ENCODE data around the gene SMYD4. TPM values are rescaled to one million over a fixed set of nuclear protein-coding genes. Genes with fewer than 3 reads are reported as not detected.

The SMYD4 gene
- total RNA-seq, 2 donors from 2014 or later = 31.6 to 36.8 TPM

DNA sequence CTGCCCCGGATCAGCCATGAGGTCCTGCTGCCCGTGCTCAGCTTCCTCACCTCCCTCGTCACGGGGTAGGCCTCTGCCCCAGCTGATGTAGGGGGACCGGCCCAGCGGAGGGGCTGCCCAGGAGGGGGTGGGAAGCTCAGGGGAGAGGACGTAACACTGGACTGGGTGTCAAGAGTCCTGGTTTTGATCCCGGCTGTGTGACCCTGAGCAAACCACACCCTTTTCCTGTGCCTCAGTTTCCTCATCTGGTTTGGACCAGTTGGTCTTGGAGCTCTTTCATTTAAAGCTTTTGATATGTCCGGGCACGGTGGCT, 98.6 kb downstream of the SMYD4 start:
- WGBS, 2 experiments (ENCODE audit: insufficient coverage in 1 of 2, insufficient read length in 1 of 2) = 95 to 100% methylated on average over 3 to 10 of the region's 10 CpGs
- no peaks in the 10 kb centered on the region for H3K9me3 ChIP-seq (ENCODE audit: control insufficient read depth, low read length)
- TF ChIP-seq, protein P1, sequence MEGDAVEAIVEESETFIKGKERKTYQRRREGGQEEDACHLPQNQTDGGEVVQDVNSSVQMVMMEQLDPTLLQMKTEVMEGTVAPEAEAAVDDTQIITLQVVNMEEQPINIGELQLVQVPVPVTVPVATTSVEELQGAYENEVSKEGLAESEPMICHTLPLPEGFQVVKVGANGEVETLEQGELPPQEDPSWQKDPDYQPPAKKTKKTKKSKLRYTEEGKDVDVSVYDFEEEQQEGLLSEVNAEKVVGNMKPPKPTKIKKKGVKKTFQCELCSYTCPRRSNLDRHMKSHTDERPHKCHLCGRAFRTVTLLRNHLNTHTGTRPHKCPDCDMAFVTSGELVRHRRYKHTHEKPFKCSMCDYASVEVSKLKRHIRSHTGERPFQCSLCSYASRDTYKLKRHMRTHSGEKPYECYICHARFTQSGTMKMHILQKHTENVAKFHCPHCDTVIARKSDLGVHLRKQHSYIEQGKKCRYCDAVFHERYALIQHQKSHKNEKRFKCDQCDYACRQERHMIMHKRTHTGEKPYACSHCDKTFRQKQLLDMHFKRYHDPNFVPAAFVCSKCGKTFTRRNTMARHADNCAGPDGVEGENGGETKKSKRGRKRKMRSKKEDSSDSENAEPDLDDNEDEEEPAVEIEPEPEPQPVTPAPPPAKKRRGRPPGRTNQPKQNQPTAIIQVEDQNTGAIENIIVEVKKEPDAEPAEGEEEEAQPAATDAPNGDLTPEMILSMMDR (conservative IDR thresholded peaks at IDR 0.05) = no peak
- no peak overlapping the region for H3K4me3 ChIP-seq (ENCODE audit: low read length)
- no peaks in the 10 kb centered on the region for H3K36me3 ChIP-seq (ENCODE audit: control insufficient read depth, insufficient read depth, low read length)
- no peaks in the 10 kb centered on the region for H3K4me1 ChIP-seq (ENCODE audit: control insufficient read depth, insufficient read depth, low read length)
- H3K27me3 ChIP-seq (ENCODE audit: control insufficient read depth, insufficient read depth, low read length, poor library complexity, severe bottlenecking) = no peaks in the 10 kb centered on the region
- H3K27me3 Mint-ChIP-seq (ENCODE audit: insufficient read depth) = no peaks in the 10 kb centered on the region
- no peaks in the 10 kb centered on the region for H3K9me3 Mint-ChIP-seq
- no peak overlapping the region for H3K9ac ChIP-seq (ENCODE audit: extremely low read depth, low read length, poor library complexity, severe bottlenecking)
- H3K36me3 Mint-ChIP-seq (ENCODE audit: low read depth) = peaks cover 19% of the 10 kb centered on the region
- DNase-seq = no peak
- H3K4me1 Mint-ChIP-seq = peaks cover 2% of the 10 kb centered on the region
- H3K27ac ChIP-seq (ENCODE audit: low read depth, low read length) = no peak overlapping the region
- H3K4me3 Mint-ChIP-seq = no peak overlapping the region
- no peak overlapping the region for H3K27ac Mint-ChIP-seq

DNA sequence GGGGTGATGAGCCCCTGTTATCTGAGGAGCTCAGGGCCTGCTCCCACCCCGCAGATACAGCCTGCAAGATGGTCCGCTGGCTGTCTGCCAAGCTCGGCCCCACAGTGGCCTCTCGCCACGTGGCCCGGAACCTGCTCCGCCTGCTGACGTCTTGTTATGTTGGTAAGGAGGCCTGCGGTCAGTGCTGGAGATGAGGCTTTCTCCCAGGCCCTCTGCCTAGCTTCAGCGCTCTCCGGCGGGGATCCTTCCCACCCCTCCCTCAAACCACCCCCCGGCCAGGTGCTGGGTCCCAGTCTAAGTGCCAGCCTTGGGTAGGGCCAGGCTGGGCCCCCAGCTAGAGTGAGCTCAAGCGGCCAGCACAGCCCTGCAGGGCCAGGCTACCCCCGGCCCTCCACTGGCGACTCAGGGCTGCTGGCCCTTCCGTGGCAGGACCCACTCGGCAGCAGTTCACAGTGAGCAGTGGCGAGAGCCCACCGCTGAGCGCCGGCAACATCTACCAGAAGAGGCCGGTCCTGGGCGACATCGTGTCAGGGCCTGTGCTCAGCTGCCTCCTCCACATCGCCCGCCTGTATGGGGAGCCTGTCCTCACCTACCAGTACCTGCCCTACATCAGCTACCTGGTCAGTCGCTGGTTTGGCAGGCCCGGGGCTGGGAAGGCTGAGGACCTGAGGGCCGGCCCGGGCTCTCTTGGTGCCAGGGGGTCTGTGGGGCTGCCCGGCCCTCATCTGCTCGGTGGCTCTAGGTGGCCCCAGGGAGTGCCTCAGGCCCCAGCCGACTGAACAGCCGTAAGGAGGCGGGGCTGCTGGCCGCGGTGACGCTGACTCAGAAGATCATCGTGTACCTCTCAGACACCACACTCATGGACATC, 99.1 kb downstream of the SMYD4 start:
- H3K4me1 Mint-ChIP-seq = no peaks in the 10 kb centered on the region
- WGBS, 2 experiments (ENCODE audit: insufficient coverage in 1 of 2, insufficient read length in 1 of 2) = 92 to 95% methylated on average over 25 to 40 of the region's 40 CpGs

DNA sequence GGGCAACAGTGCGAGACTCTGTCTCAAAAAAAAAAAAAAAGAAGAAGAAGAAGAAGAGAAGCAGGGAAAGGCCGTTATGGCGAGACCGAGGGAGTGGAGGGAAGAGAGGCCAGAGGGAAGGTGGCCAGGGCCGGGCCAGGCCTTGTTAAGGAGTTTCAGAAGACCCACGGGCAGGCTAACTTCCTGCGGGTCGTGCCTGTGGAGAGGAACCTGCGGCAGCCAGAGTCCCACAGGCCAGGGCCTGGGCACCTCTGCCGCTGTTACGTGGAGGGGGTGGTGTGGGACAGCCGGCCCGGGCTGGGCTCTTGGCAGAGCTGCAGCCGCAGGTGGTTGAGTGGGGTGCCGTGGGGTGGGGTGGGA, 99.8 kb downstream of the SMYD4 start:
- H3K27ac ChIP-seq (ENCODE audit: low read depth, low read length) = no peak overlapping the region
- Mint-ChIP-seq H3K9me3 (no peaks in the 10 kb centered on the region), H3K36me3 (ENCODE audit: low read depth) (peaks cover 17% of the 10 kb centered on the region), H3K27me3 (ENCODE audit: insufficient read depth) (no peaks in the 10 kb centered on the region), H3K4me3 (no peak overlapping the region), H3K27ac (no peak overlapping the region), H3K4me1 (no peaks in the 10 kb centered on the region)
- WGBS, 2 experiments (ENCODE audit: insufficient coverage in 1 of 2, insufficient read length in 1 of 2) = 87 to 94% methylated on average over 6 to 15 of the region's 15 CpGs
- no peak for DNase-seq
- no peak overlapping the region for H3K4me3 ChIP-seq (ENCODE audit: low read length)
- no peaks in the 10 kb centered on the region for H3K27me3 ChIP-seq (ENCODE audit: control insufficient read depth, insufficient read depth, low read length, poor library complexity, severe bottlenecking)
- TF ChIP-seq, protein P1 (conservative IDR thresholded peaks at IDR 0.05) = no peak
- H3K9me3 ChIP-seq (ENCODE audit: control insufficient read depth, low read length) = no peaks in the 10 kb centered on the region
- H3K9ac ChIP-seq (ENCODE audit: extremely low read depth, low read length, poor library complexity, severe bottlenecking) = no peak overlapping the region
- H3K36me3 ChIP-seq (ENCODE audit: control insufficient read depth, insufficient read depth, low read length) = no peaks in the 10 kb centered on the region
- H3K4me1 ChIP-seq (ENCODE audit: control insufficient read depth, insufficient read depth, low read length) = no peaks in the 10 kb centered on the region

More for the DNA sequence above, 99.1 kb downstream of the SMYD4 start:
- Mint-ChIP-seq H3K36me3 (ENCODE audit: low read depth) (peaks cover 19% of the 10 kb centered on the region), H3K4me3 (no peak overlapping the region), H3K27me3 (ENCODE audit: insufficient read depth) (no peaks in the 10 kb centered on the region), H3K9me3 (no peaks in the 10 kb centered on the region), H3K27ac (no peak overlapping the region)
- no peaks in the 10 kb centered on the region for H3K9me3 ChIP-seq (ENCODE audit: control insufficient read depth, low read length)
- H3K36me3 ChIP-seq (ENCODE audit: control insufficient read depth, insufficient read depth, low read length) = no peaks in the 10 kb centered on the region
- H3K4me1 ChIP-seq (ENCODE audit: control insufficient read depth, insufficient read depth, low read length) = no peaks in the 10 kb centered on the region
- DNase-seq = no peak
- H3K27ac ChIP-seq (ENCODE audit: low read depth, low read length) = no peak overlapping the region
- H3K4me3 ChIP-seq (ENCODE audit: low read length) = no peak overlapping the region
- no peak overlapping the region for H3K9ac ChIP-seq (ENCODE audit: extremely low read depth, low read length, poor library complexity, severe bottlenecking)
- TF ChIP-seq, protein P1 (conservative IDR thresholded peaks at IDR 0.05) = no peak
- no peaks in the 10 kb centered on the region for H3K27me3 ChIP-seq (ENCODE audit: control insufficient read depth, insufficient read depth, low read length, poor library complexity, severe bottlenecking)

Other genes starting within 250 kb of the SMYD4 start
- 10 to 100 TPM; 14.0 to 18.6 TPM for gene SLC43A2, start 201.1 kb downstream of the SMYD4 start, total RNA-seq
- under 1 TPM; 0.75 to 0.89 TPM for gene SCARF1, start 184.2 kb downstream of the SMYD4 start, total RNA-seq
- 1 to 10 TPM; 1.1 to 3.1 TPM for gene RILP, start 180.0 kb downstream of the SMYD4 start, total RNA-seq
- gene PRPF8, start 145.0 kb downstream of the SMYD4 start, total RNA-seq = 100 to 1,000 TPM; 298 to 375 TPM
- gene TLCD2, start 119.5 kb downstream of the SMYD4 start, total RNA-seq = 1 to 10 TPM in 1 of 2 donors, under 1 TPM in 1; 0.84 to 1.8 TPM
- gene WDR81, start 105.2 kb downstream of the SMYD4 start, total RNA-seq = 10 to 100 TPM; 13.4 to 17.9 TPM
- 1 to 10 TPM in 1 of 2 donors, under 1 TPM in 1; 0.86 to 1.8 TPM for gene SERPINF2, start 87.0 kb downstream of the SMYD4 start, total RNA-seq
- 10 to 100 TPM; 39.7 to 64.1 TPM for gene SERPINF1, start 67.8 kb downstream of the SMYD4 start, total RNA-seq
- 100 to 1,000 TPM; 190 to 249 TPM for gene RPA1, start 103 bp upstream of the SMYD4 start, total RNA-seq
- gene RTN4RL1, start 195.4 kb upstream of the SMYD4 start, total RNA-seq = 10 to 100 TPM; 18.2 to 19.6 TPM
- 10 to 100 TPM; 31.1 to 48.3 TPM for gene DPH1, start 200.3 kb upstream of the SMYD4 start, total RNA-seq
- 10 to 100 TPM; 19.8 to 27.5 TPM for gene OVCA2, start 212.1 kb upstream of the SMYD4 start, total RNA-seq
- under 1 TPM; 0.13 to 0.57 TPM for gene HIC1, start 225.2 kb upstream of the SMYD4 start, total RNA-seq